H1 (cell line): ENCODE measurements around the gene FGF14. TPM values are rescaled to one million over a fixed set of nuclear protein-coding genes. Genes with fewer than 3 reads are reported as not detected.

Experiments
- ATF3 ChIP-seq: IDR thresholded peaks from 2 replicates; pipeline ENCODE4 v1.6.1; 2011; ENCODE audit warnings: low read depth, mild to moderate bottlenecking, low read length; ENCODE audit not compliant: insufficient read depth
- E2F6 ChIP-seq: IDR thresholded peaks from 2 replicates; pipeline ENCODE4 v1.6.1; 2012; ENCODE audit warnings: inconsistent platforms
- SRF ChIP-seq: IDR thresholded peaks from 2 replicates; pipeline ENCODE4 v1.6.1; 2011; ENCODE audit warnings: mild to moderate bottlenecking, low read depth, low read length, moderate library complexity
- polyA plus RNA-seq, 7 experiments: library from polyadenylated mRNA; depleted of rRNA in 3 of 7; stranded (reverse) in 5 of 7; unstranded in 2 of 7; fragments of >200 nt in 5 of 7; fragments of 200-250 nt in 2 of 7; gene quantifications; 1 replicate in 5 of 7; 2 replicates in 1 of 7; 4 replicates in 1 of 7; pipeline versions ENCODE4 v1.2.1 to v1.2.3, GENCODE V29; 2011 to 2013; ENCODE audit warnings: missing spikeins in 2 of 7, mixed read lengths in 2 of 7
- total RNA-seq: library from RNA; stranded (reverse); fragmentation: NEBNext Ultra II Directional; extraction: Animal tissue kit (Norgen Biotek cat#: 25700); gene quantifications from 2 replicates; pipeline ENCODE4 v1.2.1, GENCODE V29; 2021

The FGF14 gene
- total and polyA plus RNA-seq, 2 of the 8 experiments (the other 6 are each of a cell fraction or from before 2014, with no cell fraction given): 0.05 to 0.58 TPM

GRCh38 chr13:102033857-102034331 lies 368.0 kb downstream of the FGF14 start (continued):
- TF ChIP-seq SRF (no peak), E2F6 (no peak), ATF3 (no peak)
